CD4-positive, alpha-beta memory T cell (primary cell): ENCODE data around the gene SLC22A14. TPM values are rescaled to one million over a fixed set of nuclear protein-coding genes. Genes with fewer than 3 reads are reported as not detected.
A peak's percentile ranks its signal among the peaks of the same experiment; 100 is the strongest.

ENCODE experiments used
- CTCF ChIA-PET: fragments of 350-600 bp; sonication (Branson Sonifier 250); formaldehyde crosslinking; loops from one replicate; lab custom pipeline; 2021; ENCODE audit warnings: inconsistent platforms; ENCODE audit not compliant: partially characterized antibody; lab: Charles Lee
- POLR2A ChIA-PET: fragments of 350-600 bp; sonication (Branson Sonifier 250); formaldehyde crosslinking; loops from one replicate; lab custom pipeline; 2021; ENCODE audit not compliant: partially characterized antibody; lab: Charles Lee
- DNase-seq, 5 donors: peaks; one replicate each; pipeline versions ENCODE4 v3.0.0 to v3.0.0-alpha.2; 2020 to 2022; ENCODE audit warnings: mixed read lengths in 1 of 5
- H3K27ac ChIP-seq: one replicate; pipeline ENCODE4 v1.7.0; 2013; ENCODE audit warnings: low read depth, low read length
- H3K27me3 ChIP-seq: 2 replicates; pipeline ENCODE4 v1.7.0; 2013; ENCODE audit warnings: mild to moderate bottlenecking, low read length, moderate library complexity; ENCODE audit not compliant: insufficient read depth
- H3K36me3 ChIP-seq: 2 replicates; pipeline ENCODE4 v1.7.0; 2013; ENCODE audit warnings: mild to moderate bottlenecking, low read length, moderate library complexity; ENCODE audit not compliant: insufficient read depth
- H3K4me1 ChIP-seq: 2 replicates; pipeline ENCODE4 v1.7.0; 2013; ENCODE audit warnings: mild to moderate bottlenecking, low read length, moderate library complexity; ENCODE audit not compliant: insufficient read depth
- H3K4me3 ChIP-seq, 2 donors: one replicate each; pipeline ENCODE4 v1.7.0; 2013; ENCODE audit warnings: low read length in 2 of 2, mild to moderate bottlenecking in 1 of 2
- H3K9me3 ChIP-seq, 2 donors: one replicate each; pipeline ENCODE4 v1.7.0; 2013; ENCODE audit warnings: low read length in 2 of 2, control low read depth in 1 of 2; ENCODE audit not compliant: control insufficient read depth in 1 of 2
- H3K27ac Mint-ChIP-seq, 7 donors: one replicate each; pipeline ENCODE4 v1.8.0; 2020 to 2021; ENCODE audit warnings: mixed read lengths in 7 of 7, mild to moderate bottlenecking in 6 of 7, inconsistent platforms in 3 of 7, moderate library complexity in 3 of 7
- H3K27me3 Mint-ChIP-seq, 2 donors: one replicate each; pipeline ENCODE4 v1.8.0; 2020 to 2021; ENCODE audit warnings: mixed read lengths in 2 of 2
- H3K36me3 Mint-ChIP-seq, 2 donors: one replicate each; pipeline ENCODE4 v1.8.0; 2020 to 2021; ENCODE audit warnings: mixed read lengths in 2 of 2, inconsistent platforms in 1 of 2, mild to moderate bottlenecking in 1 of 2
- H3K4me1 Mint-ChIP-seq, 4 donors: one replicate each; pipeline ENCODE4 v1.8.0; 2020 to 2021; ENCODE audit warnings: mixed read lengths in 4 of 4, mild to moderate bottlenecking in 1 of 4
- H3K4me3 Mint-ChIP-seq, 8 donors: one replicate each; pipeline ENCODE4 v1.8.0; 2020 to 2021; ENCODE audit warnings: mixed read lengths in 8 of 8, mild to moderate bottlenecking in 7 of 8, moderate library complexity in 6 of 8, inconsistent platforms in 3 of 8
- H3K9me3 Mint-ChIP-seq, 8 donors: one replicate each; pipeline ENCODE4 v1.8.0; 2020 to 2021; ENCODE audit warnings: mixed read lengths in 8 of 8, mild to moderate bottlenecking in 5 of 8, inconsistent platforms in 3 of 8, moderate library complexity in 1 of 8
- intact Hi-C: fragments of 100-400 bp; cut with micrococcal nuclease; formaldehyde crosslinking; loops from one replicate; pipeline ENCODE4 v1.15.1; 2023
- polyA plus RNA-seq, 2 donors: library from polyadenylated mRNA; unstranded; fragments of 300-500 nt; fragmentation: Illumina TruSeq; gene quantifications; one replicate each; pipeline ENCODE4 v1.2.3, GENCODE V29; 2021
- total RNA-seq, 2 experiments: library from RNA; stranded (reverse); gene quantifications; one replicate each; pipeline ENCODE4 v1.2.3, GENCODE V29; 2021

The SLC22A14 gene
- total and polyA plus RNA-seq, 4 experiments from 2014 or later = 0.10 TPM; not detected in 3

DNA sequence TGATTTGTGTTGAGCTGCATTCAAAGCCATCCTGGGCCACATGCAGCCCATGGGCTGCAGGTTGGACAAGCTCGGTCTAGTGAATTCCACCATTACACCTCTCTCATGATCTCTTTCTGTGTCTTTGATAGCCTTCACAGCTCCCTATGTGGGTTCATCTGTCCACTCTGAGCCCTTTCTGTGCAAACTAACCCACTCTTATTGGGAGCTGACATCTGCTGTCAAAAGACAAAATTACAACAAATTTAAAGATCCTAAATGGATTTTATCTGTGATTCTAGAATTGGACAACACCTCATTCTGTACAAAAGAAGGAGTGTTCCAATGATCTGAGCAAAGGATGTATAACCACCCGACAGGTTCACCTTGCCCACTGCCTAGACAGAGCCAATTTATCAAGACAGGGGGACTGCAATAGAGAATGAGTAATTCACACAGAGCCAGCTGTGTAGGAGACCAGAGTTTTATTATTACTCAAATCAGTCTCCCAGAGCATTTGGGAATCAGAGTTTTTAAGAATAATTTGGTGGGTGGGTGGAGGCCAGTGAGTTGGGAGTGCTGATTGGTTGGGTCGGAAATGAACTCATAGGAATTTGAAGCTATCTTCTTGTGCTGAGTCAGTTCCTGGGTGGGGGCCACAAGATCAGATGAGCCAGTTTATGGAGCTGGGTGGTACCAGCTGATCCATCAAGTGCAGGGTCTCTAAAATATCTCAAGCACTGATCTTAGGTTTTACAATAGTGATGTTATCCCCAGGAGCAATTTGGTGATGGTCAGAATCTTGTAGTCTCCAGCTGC is 61.9 kb downstream of the SLC22A14 start:
- Mint-ChIP-seq H3K4me3 (peak overlapping the region in 1 of 8 donors; percentile 25), H3K27me3 (peaks cover 0 to 3% of the 10 kb centered on the region in 2 donors), H3K4me1 (peaks cover 0 to 4% (median 3%) of the 10 kb centered on the region in 4 donors), H3K27ac (no peak overlapping the region), H3K36me3 (no peaks in the 10 kb centered on the region), H3K9me3 (peaks cover 0 to 2% (median 0%) of the 10 kb centered on the region in 8 donors)
- intact Hi-C loops = no loop called here
- DNase-seq = no peak
- ChIA-PET CTCF (interaction anchor here (0.9 to 5.8 kb wide), 5 partner anchors 12 to 226 kb away, joined by 3 to 230 read pairs (median 4); partner anchors contain the start of gene EXOG), POLR2A (no interaction called here)
- Histone ChIP-seq H3K4me3 (no peak overlapping the region), H3K27ac (no peak overlapping the region), H3K36me3 (no peaks in the 10 kb centered on the region), H3K27me3 (no peaks in the 10 kb centered on the region), H3K9me3 (no peaks in the 10 kb centered on the region), H3K4me1 (peaks cover 17% of the 10 kb centered on the region)

GRCh38 chr3:38345879-38346586 is 63.9 kb downstream of the SLC22A14 start:
- DNase-seq = no peak
- no peaks in the 10 kb centered on the region for H3K27me3 ChIP-seq
- intact Hi-C loops = loop anchor here (1.0 to 5.0 kb wide), 7 partner anchors 107 to 372 kb away; partner anchors contain the start of genes ACAA1, ACVR2B, EXOG and MYD88
- Mint-ChIP-seq H3K9me3 (peaks cover 0 to 2% (median 0%) of the 10 kb centered on the region in 8 donors), H3K27ac (peak overlapping the region in 1 of 7 donors; percentile 31), H3K4me1 (peaks cover 0 to 4% (median 3%) of the 10 kb centered on the region in 4 donors), H3K4me3 (peak overlapping the region; percentile 79 to 89 (median 82)), H3K27me3 (no peaks in the 10 kb centered on the region), H3K36me3 (no peaks in the 10 kb centered on the region)
- H3K9me3 ChIP-seq = no peaks in the 10 kb centered on the region
- peaks cover 17% of the 10 kb centered on the region for H3K4me1 ChIP-seq
- peak overlapping the region in 1 of 2 donors; percentile 57 for H3K4me3 ChIP-seq
- no peaks in the 10 kb centered on the region for H3K36me3 ChIP-seq
- H3K27ac ChIP-seq = no peak overlapping the region
- CTCF ChIA-PET = interaction anchor here (0.7 to 5.8 kb wide), 52 partner anchors 9 to 654 kb away, joined by 3 to 230 read pairs (median 5); partner anchors contain the start of genes ACAA1, ACVR2B, DLEC1 and EXOG
- POLR2A ChIA-PET = interaction anchor here (1.0 to 2.5 kb wide), 4 partner anchors 80 to 181 kb away, joined by 3 to 17 read pairs (median 8); partner anchors contain the start of gene OXSR1

DNA sequence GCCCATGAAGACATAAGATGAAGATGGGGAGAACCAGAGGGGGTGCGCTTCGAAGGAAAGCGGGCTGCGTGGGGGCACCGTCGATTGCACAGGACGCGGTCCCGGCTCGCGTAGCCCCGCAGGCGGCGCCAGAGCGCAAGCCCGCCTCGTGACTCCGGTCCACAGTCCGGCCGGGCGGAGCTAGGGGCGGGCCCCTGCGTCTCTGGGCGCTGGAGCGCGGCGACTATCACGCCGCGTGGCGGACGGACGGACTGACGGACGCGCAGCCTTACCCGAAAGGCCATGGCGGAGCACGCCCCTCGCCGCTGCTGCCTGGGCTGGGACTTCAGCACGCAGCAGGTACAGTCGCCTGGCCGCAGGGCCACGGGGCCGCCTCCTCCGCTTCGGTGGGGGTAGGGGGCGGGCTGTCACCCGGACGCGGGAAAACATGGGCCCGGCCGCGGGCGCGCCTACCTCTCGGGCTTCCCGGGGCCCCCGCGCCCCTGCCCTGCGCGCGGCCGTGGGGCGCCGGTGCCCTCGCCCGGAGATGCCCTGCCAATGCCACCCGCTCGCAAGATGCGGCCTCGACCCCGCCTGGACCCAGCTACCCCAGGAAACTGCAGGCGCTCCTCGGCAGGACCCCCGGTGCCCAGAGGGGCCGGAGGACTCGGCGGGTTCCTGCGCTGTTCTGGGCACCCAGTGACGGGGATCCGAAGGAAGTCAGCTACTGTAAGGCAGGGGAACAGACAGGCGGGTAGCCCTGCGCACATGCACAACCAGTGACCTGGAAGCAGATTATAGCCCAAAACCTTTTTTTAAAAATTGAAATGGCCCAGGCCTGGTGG is 64.7 kb downstream of the SLC22A14 start, which contains the start of gene XYLB:
TSS of gene XYLB (plus strand) at position 199 of the 824 bp plus-strand sequence. CDS start at position 283, 84 bp downstream.
- ChIA-PET POLR2A (interaction anchor here (1.0 to 2.5 kb wide), 5 partner anchors 79 to 182 kb away, joined by 3 to 17 read pairs (median 4); partner anchors contain the start of gene OXSR1), CTCF (interaction anchor here (0.6 to 5.8 kb wide), 54 partner anchors 9 to 653 kb away, joined by 3 to 230 read pairs (median 5); partner anchors contain the start of genes ACAA1, ACVR2B, DLEC1 and EXOG)
- H3K4me3 ChIP-seq = peak within 1 kb of the TSS; percentile 11 to 57
- H3K9me3 ChIP-seq = no peaks in the 10 kb centered on the region
- no peaks in the 10 kb centered on the region for H3K36me3 ChIP-seq
- H3K27ac Mint-ChIP-seq = peak within 1 kb of the TSS in 2 of 7 donors; percentile 31 to 62
- H3K9me3 Mint-ChIP-seq = no peaks in the 10 kb centered on the region
- DNase-seq = peak; percentile 54 to 75 (median 72)
- intact Hi-C loops = loop anchor here (1.0 to 5.0 kb wide), 7 partner anchors 107 to 372 kb away; partner anchors contain the start of genes ACAA1, ACVR2B, EXOG and MYD88
- no peaks in the 10 kb centered on the region for H3K36me3 Mint-ChIP-seq
- no peaks in the 10 kb centered on the region for H3K27me3 Mint-ChIP-seq
- peaks cover 17% of the 10 kb centered on the region for H3K4me1 ChIP-seq
- peak within 1 kb of the TSS; percentile 80 to 89 (median 82) for H3K4me3 Mint-ChIP-seq
- peaks cover 0 to 4% (median 3%) of the 10 kb centered on the region in 4 donors for H3K4me1 Mint-ChIP-seq
- peak within 1 kb of the TSS; percentile 28 for H3K27ac ChIP-seq
- H3K27me3 ChIP-seq = no peaks in the 10 kb centered on the region

GRCh38 chr3:38347421-38348200 is 65.5 kb downstream of the SLC22A14 start:
- Mint-ChIP-seq H3K36me3 (no peaks in the 10 kb centered on the region), H3K27ac (peak overlapping the region in 2 of 7 donors; percentile 62 to 80), H3K27me3 (no peaks in the 10 kb centered on the region), H3K4me1 (peaks cover 0 to 4% (median 3%) of the 10 kb centered on the region in 4 donors), H3K9me3 (no peaks in the 10 kb centered on the region), H3K4me3 (peak overlapping the region in 7 of 8 donors; percentile 61 to 81 (median 75))
- Histone ChIP-seq H3K9me3 (no peaks in the 10 kb centered on the region), H3K27me3 (no peaks in the 10 kb centered on the region), H3K27ac (no peak overlapping the region), H3K4me1 (peaks cover 17% of the 10 kb centered on the region), H3K36me3 (no peaks in the 10 kb centered on the region), H3K4me3 (peak overlapping the region in 1 of 2 donors; percentile 11)
- DNase-seq = no peak
- ChIA-PET CTCF (interaction anchor here (1.0 to 5.8 kb wide), 25 partner anchors 8 to 371 kb away, joined by 4 to 230 read pairs (median 7); partner anchors contain the start of genes ACVR2B, DLEC1 and EXOG), POLR2A (interaction anchor here (1.2 to 2.5 kb wide), 3 partner anchors 118 to 183 kb away, joined by 3 to 17 read pairs (median 4); partner anchors contain the start of gene OXSR1)
- intact Hi-C loops = loop anchor here (5.0 kb wide), 3 partner anchors 150 to 305 kb away; partner anchors contain the start of genes ACAA1, EXOG and MYD88

DNA sequence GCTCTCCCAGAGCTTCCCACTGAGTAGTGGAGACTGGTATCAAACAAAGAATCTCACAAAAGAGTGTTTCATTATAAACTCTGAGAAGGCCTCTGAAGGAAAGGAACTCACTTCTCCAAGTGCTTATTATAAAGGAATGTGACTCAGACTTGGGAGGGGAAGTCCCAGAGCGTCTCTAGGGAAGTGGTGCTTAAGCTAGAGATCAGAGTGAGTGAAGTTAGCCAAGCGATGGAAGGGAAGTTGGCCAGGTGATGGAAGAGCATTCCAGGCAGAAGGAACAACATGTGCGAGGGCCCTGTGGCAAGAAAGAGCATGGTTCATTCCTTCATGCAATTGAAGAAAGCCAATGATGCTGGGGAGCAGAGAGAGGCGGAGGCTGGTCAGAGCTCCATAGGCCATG is 66.8 kb downstream of the SLC22A14 start:
- no peak overlapping the region for H3K27ac Mint-ChIP-seq
- Histone ChIP-seq H3K4me1 (peaks cover 17% of the 10 kb centered on the region), H3K9me3 (no peaks in the 10 kb centered on the region), H3K27me3 (no peaks in the 10 kb centered on the region), H3K4me3 (no peak overlapping the region), H3K36me3 (no peaks in the 10 kb centered on the region), H3K27ac (no peak overlapping the region)
- no peak for DNase-seq
- no peaks in the 10 kb centered on the region for H3K27me3 Mint-ChIP-seq
- H3K4me3 Mint-ChIP-seq = no peak overlapping the region
- intact Hi-C loops = loop anchor here (5.0 kb wide), 3 partner anchors 148 to 303 kb away; partner anchors contain the start of genes ACAA1, EXOG and MYD88
- H3K36me3 Mint-ChIP-seq = no peaks in the 10 kb centered on the region
- CTCF ChIA-PET = interaction anchor here (1.1 to 3.6 kb wide), 4 partner anchors 25 to 148 kb away, joined by 3 to 21 read pairs (median 6); partner anchors contain the start of gene EXOG
- H3K9me3 Mint-ChIP-seq = no peaks in the 10 kb centered on the region
- H3K4me1 Mint-ChIP-seq = peaks cover 0 to 4% (median 3%) of the 10 kb centered on the region in 4 donors
- POLR2A ChIA-PET = no interaction called here
